Panc1 (cell line): ENCODE measurements around the gene REELD1. TPM values are rescaled to one million over a fixed set of nuclear protein-coding genes. Genes with fewer than 3 reads are reported as not detected.

Source experiments
- ATAC-seq: fragments of 200-7000 bp; cut with Tn5 transposase; 2 replicates; pipeline ENCODE4 v1.9.1; 2020; ENCODE audit warnings: mild to moderate bottlenecking, moderate library complexity
- BruUV-seq: library from RNA; stranded (reverse); fragments of 400-500 nt; replicated peaks from 2 replicates; lab custom pipeline; 2021; lab: Mats Ljungman, UMichigan
- CTCF ChIA-PET: fragments of 300-600 bp; sonication (Branson Sonifier 250); formaldehyde crosslinking; loops from one replicate; lab custom pipeline; 2022; ENCODE audit warnings: antibody characterized with exemption; lab: Charles Lee
- POLR2A ChIA-PET: fragments of 300-600 bp; sonication (Branson Sonifier 250); formaldehyde crosslinking; loops from one replicate; lab custom pipeline; 2022; ENCODE audit warnings: antibody characterized with exemption; lab: Charles Lee
- DNase-seq: peaks from one replicate; pipeline ENCODE4 v3.0.0-alpha.2; 2010; ENCODE audit warnings: low read depth, low spot score
- H3K27ac ChIP-seq: 2 replicates; pipeline ENCODE4 v1.5.1; 2011; ENCODE audit warnings: mild to moderate bottlenecking, low read length, inconsistent platforms
- H3K27me3 ChIP-seq: fragments of 200-500 bp; sonication (Bioruptor generic); 2 replicates; pipeline ENCODE4 v1.6.0; 2014; ENCODE audit warnings: low read length, inconsistent platforms; ENCODE audit not compliant: control insufficient read depth, insufficient read depth
- H3K36me3 ChIP-seq: fragments of 200-500 bp; sonication (Bioruptor generic); 2 replicates; pipeline ENCODE4 v1.5.1; 2014; ENCODE audit warnings: inconsistent platforms, mild to moderate bottlenecking, low read length, moderate library complexity; ENCODE audit not compliant: control insufficient read depth, insufficient read depth
- H3K4me1 ChIP-seq: 2 replicates; pipeline ENCODE4 v1.5.1; 2011; ENCODE audit warnings: inconsistent platforms, mild to moderate bottlenecking, low read length, moderate library complexity; ENCODE audit not compliant: control insufficient read depth, insufficient read depth
- H3K4me3 ChIP-seq, 2 experiments: 2 replicates each; pipeline ENCODE4 v1.5.1; 2011 to 2012; ENCODE audit warnings: low read depth in 2 of 2, low read length in 2 of 2, mild to moderate bottlenecking in 2 of 2, inconsistent platforms in 1 of 2, moderate library complexity in 1 of 2
- H3K9me3 ChIP-seq: fragments of 200-500 bp; sonication (Bioruptor generic); 2 replicates; pipeline ENCODE4 v1.5.1; 2014; ENCODE audit warnings: low read depth, mild to moderate bottlenecking, inconsistent platforms, low read length, moderate library complexity; ENCODE audit not compliant: control insufficient read depth, insufficient read depth
- CTCF ChIP-seq: fragments of 450-650 bp; IDR thresholded peaks from 2 replicates; pipeline ENCODE4 v1.5.1; 2017; ENCODE audit warnings: mild to moderate bottlenecking
- POLR2AphosphoS5 ChIP-seq: IDR thresholded peaks from 2 replicates; pipeline ENCODE4 v1.6.1; 2012; ENCODE audit warnings: mild to moderate bottlenecking, low read depth, low read length, moderate library complexity
- REST ChIP-seq, 2 experiments: IDR thresholded peaks; 2 replicates each; pipeline ENCODE4 v1.6.1; 2011 to 2012; ENCODE audit warnings: low read depth in 2 of 2, control low read depth in 1 of 2, low read length in 1 of 2, mild to moderate bottlenecking in 1 of 2, moderate library complexity in 1 of 2; ENCODE audit not compliant: insufficient read depth in 1 of 2
- SIN3A ChIP-seq: IDR thresholded peaks from 2 replicates; pipeline ENCODE4 v1.6.1; 2012; ENCODE audit warnings: low read depth, mild to moderate bottlenecking, low read length, moderate library complexity, borderline replicate concordance; ENCODE audit not compliant: insufficient read depth
- TCF7L2 ChIP-seq: IDR thresholded peaks from 2 replicates; pipeline ENCODE4 v1.6.1; 2011; ENCODE audit warnings: mild to moderate bottlenecking, low read depth, low read length, inconsistent platforms
- in situ Hi-C: cut with HindIII; loops from 2 replicates; pipeline ENCODE4 v1.10.0; 2016; ENCODE audit warnings: low sequenced_read_pairs, low pct_unique_long_range_greater_than_20kb
- intact Hi-C: fragments of 100-400 bp; cut with micrococcal nuclease; formaldehyde crosslinking; loops from one replicate; pipeline ENCODE4 v1.10.0; 2022; ENCODE audit not compliant: unreplicated experiment
- total RNA-seq: library from RNA; stranded (reverse); gene quantifications from one replicate; pipeline ENCODE4 v1.2.1, GENCODE V29; 2021; ENCODE audit not compliant: unreplicated experiment

REELD1 gene
- total RNA-seq, 1 experiment from 2014 or later = not detected

GRCh38 chr4:146235654-146236177, 21.4 kb downstream of the REELD1 start:
- ATAC-seq (no peak), DNase-seq (no peak)
- Histone ChIP-seq H3K27ac (no peak overlapping the region), H3K36me3 (no peaks in the 10 kb centered on the region), H3K4me3 (no peak overlapping the region), H3K9me3 (no peaks in the 10 kb centered on the region), H3K27me3 (no peaks in the 10 kb centered on the region), H3K4me1 (no peaks in the 10 kb centered on the region)
- no peak for TF ChIP-seq SIN3A
- no peak for TF ChIP-seq REST (IDR thresholded peaks at IDR 0.05; ENCODE audit: insufficient read depth in 1 of 2, low read depth in 2 of 2, low read length in 1 of 2)
- no peak for TF ChIP-seq TCF7L2
- no peak for TF ChIP-seq CTCF
- no peak for TF ChIP-seq POLR2AphosphoS5
- ChIA-PET CTCF (no interaction called here), POLR2A (no interaction called here)
- intact Hi-C loops = no loop called here
- no TSS peak for BruUV-seq
- in situ Hi-C loops = no loop called here

GRCh38 chr4:146236216-146236615, 21.9 kb downstream of the REELD1 start:
- H3K9me3 ChIP-seq = no peaks in the 10 kb centered on the region
- H3K27me3 ChIP-seq = no peaks in the 10 kb centered on the region
- H3K4me1 ChIP-seq = no peaks in the 10 kb centered on the region
- no peak for TF ChIP-seq REST (IDR thresholded peaks at IDR 0.05; ENCODE audit: insufficient read depth in 1 of 2, low read depth in 2 of 2, low read length in 1 of 2)
- no peak for TF ChIP-seq POLR2AphosphoS5
- intact Hi-C loops = no loop called here
- no peak overlapping the region for H3K27ac ChIP-seq
- POLR2A ChIA-PET = no interaction called here
- no peak for ATAC-seq
- BruUV-seq = no TSS peak
- DNase-seq = no peak
- CTCF ChIA-PET = no interaction called here
- no peaks in the 10 kb centered on the region for H3K36me3 ChIP-seq
- in situ Hi-C loops = no loop called here
- H3K4me3 ChIP-seq = no peak overlapping the region
